Parathyroid adenoma (tissue), 2 donors: ENCODE measurements around the gene MMAB.

Source experiments
- H2AFZ ChIP-seq: fragments of 300-600 bp; sonication (generic); one replicate; pipeline ENCODE4 v1.7.0; 2017; ENCODE audit warnings: antibody characterized with exemption, mild to moderate bottlenecking
- H3K27ac ChIP-seq: fragments of 300-600 bp; sonication (generic); one replicate; pipeline ENCODE4 v1.7.0; 2017
- H3K27me3 ChIP-seq: fragments of 300-600 bp; sonication (generic); one replicate; pipeline ENCODE4 v1.7.0; 2017; ENCODE audit warnings: low read length; ENCODE audit not compliant: control insufficient read depth, insufficient read depth
- H3K36me3 ChIP-seq: fragments of 300-600 bp; sonication (generic); one replicate; pipeline ENCODE4 v1.7.0; 2017; ENCODE audit warnings: low read length; ENCODE audit not compliant: control insufficient read depth, insufficient read depth
- H3K4me1 ChIP-seq: fragments of 300-600 bp; sonication (generic); one replicate; pipeline ENCODE4 v1.7.0; 2017; ENCODE audit warnings: control low read depth
- H3K4me2 ChIP-seq: fragments of 300-600 bp; sonication (generic); one replicate; pipeline ENCODE4 v1.7.0; 2017; ENCODE audit warnings: low read length
- H3K4me3 ChIP-seq: fragments of 300-600 bp; sonication (generic); one replicate; pipeline ENCODE4 v1.7.0; 2017; ENCODE audit warnings: low read depth, low read length
- H3K79me2 ChIP-seq: fragments of 300-600 bp; sonication (generic); one replicate; pipeline ENCODE4 v1.7.0; 2017; ENCODE audit warnings: control low read depth
- H3K9ac ChIP-seq: fragments of 300-600 bp; sonication (generic); one replicate; pipeline ENCODE4 v1.7.0; 2017; ENCODE audit warnings: mild to moderate bottlenecking
- H3K9me3 ChIP-seq: fragments of 300-600 bp; sonication (generic); one replicate; pipeline ENCODE4 v1.7.0; 2017; ENCODE audit warnings: low read length; ENCODE audit not compliant: control insufficient read depth
- TF ChIP-seq, protein P1 (sequence below): fragments of 300-600 bp; sonication (generic); IDR thresholded peaks from one replicate; pipeline ENCODE4 v1.7.0; 2017; ENCODE audit warnings: antibody characterized with exemption, mild to moderate bottlenecking
- donor health status: primary hyperparathyroidism.

The MMAB gene

DNA sequence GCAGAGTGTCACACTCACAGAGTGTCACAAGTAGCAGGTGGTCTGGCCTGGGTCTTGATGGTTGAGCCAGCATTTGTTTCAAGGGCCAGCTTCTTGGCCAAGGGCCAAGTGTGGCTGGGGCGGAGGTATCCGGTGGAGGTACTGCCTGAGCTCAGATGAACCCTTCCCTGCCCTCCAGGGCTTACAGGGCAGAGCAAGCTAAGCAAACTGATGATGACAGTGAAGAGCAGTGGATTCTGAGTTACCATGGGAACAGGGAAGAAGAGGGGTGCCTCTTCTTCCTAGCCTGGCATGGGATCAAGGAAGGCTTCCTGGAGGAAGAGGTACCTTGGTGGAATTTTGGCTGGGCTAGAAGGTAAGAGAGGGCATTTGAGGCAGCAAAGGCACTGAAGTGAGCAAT, 36.0 kb upstream of the MMAB start:
- H3K36me3 ChIP-seq: no peaks in the 10 kb centered on the region
- H3K9me3 ChIP-seq: no peaks in the 10 kb centered on the region
- TF ChIP-seq, protein P1, sequence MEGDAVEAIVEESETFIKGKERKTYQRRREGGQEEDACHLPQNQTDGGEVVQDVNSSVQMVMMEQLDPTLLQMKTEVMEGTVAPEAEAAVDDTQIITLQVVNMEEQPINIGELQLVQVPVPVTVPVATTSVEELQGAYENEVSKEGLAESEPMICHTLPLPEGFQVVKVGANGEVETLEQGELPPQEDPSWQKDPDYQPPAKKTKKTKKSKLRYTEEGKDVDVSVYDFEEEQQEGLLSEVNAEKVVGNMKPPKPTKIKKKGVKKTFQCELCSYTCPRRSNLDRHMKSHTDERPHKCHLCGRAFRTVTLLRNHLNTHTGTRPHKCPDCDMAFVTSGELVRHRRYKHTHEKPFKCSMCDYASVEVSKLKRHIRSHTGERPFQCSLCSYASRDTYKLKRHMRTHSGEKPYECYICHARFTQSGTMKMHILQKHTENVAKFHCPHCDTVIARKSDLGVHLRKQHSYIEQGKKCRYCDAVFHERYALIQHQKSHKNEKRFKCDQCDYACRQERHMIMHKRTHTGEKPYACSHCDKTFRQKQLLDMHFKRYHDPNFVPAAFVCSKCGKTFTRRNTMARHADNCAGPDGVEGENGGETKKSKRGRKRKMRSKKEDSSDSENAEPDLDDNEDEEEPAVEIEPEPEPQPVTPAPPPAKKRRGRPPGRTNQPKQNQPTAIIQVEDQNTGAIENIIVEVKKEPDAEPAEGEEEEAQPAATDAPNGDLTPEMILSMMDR: no peak
- no peak overlapping the region for H3K9ac ChIP-seq
- no peak overlapping the region for H3K4me2 ChIP-seq
- H3K4me3 ChIP-seq: no peak overlapping the region
- H3K79me2 ChIP-seq: no peaks in the 10 kb centered on the region
- peaks cover 9% of the 10 kb centered on the region for H3K4me1 ChIP-seq
- H3K27me3 ChIP-seq: no peaks in the 10 kb centered on the region
- no peak overlapping the region for H2AFZ ChIP-seq
- no peak overlapping the region for H3K27ac ChIP-seq

DNA sequence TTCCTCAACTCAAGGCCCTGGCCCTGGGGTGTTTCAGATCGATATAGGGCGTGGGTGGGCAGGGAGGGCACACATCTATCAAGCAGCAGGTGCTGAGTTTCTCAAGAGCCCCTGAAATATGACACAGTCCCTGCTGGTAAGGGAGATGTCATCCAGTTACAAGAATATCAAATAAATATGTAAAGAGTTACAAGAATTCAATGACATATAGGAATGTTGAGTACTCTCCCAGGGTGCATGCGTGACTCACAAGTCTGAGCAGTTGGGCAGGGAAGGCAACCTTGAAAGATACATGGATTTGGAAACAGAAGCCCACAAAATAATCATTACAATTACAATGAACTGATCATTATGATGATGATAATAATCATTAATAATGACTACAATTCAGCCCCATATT, 35.5 kb upstream of the MMAB start:
- TF ChIP-seq, protein P1: no peak
- Histone ChIP-seq H3K4me3 (no peak overlapping the region), H3K27me3 (no peaks in the 10 kb centered on the region), H2AFZ (no peak overlapping the region), H3K79me2 (no peaks in the 10 kb centered on the region), H3K36me3 (no peaks in the 10 kb centered on the region), H3K9ac (no peak overlapping the region), H3K9me3 (no peaks in the 10 kb centered on the region), H3K27ac (no peak overlapping the region), H3K4me2 (no peak overlapping the region), H3K4me1 (peaks cover 9% of the 10 kb centered on the region)

DNA sequence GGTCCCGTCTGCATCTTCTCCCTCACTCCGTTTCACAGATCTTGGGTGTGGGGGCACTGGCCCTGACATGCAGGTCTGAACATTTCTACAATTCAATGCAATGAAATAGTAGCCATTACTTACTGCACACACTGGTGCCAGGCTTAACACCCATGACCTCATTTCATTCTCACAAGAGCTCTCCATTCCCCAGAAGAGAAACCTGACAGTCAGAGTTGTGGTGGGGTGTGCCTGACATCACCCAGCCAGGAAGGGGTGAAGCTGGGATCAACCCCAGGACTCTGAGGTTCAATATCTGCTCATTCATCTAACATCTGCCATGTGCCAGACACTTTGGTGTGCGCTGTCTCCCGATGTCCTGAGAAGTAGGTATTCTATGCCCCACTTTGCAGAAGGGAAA, 35.0 kb upstream of the MMAB start:
- no peak overlapping the region for H3K9ac ChIP-seq
- TF ChIP-seq, protein P1: no peak
- H3K4me3 ChIP-seq: no peak overlapping the region
- no peak overlapping the region for H2AFZ ChIP-seq
- no peaks in the 10 kb centered on the region for H3K9me3 ChIP-seq
- no peaks in the 10 kb centered on the region for H3K79me2 ChIP-seq
- no peaks in the 10 kb centered on the region for H3K36me3 ChIP-seq
- H3K27me3 ChIP-seq: no peaks in the 10 kb centered on the region
- H3K27ac ChIP-seq: no peak overlapping the region
- no peak overlapping the region for H3K4me2 ChIP-seq
- H3K4me1 ChIP-seq: peaks cover 9% of the 10 kb centered on the region

DNA sequence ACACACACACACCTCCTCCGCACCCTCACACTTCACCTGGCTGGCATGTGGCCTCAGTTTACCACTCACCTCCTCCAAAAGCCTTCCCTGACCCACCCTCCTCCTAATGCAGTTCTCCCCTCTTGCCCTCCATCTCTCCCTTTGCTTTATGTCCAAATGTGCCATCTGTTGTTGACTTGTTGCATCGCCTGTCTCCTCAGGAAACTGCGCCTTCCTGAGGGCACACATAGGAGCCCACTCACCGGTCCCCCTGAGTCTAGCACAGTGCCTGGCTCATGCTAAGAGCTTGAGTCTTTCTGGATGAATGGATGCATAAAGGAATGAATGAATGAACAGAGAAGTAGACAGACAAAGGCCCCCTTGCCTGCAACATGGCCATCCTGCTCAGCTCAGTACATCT, 34.3 kb upstream of the MMAB start:
- Histone ChIP-seq H3K36me3 (no peaks in the 10 kb centered on the region), H3K4me3 (no peak overlapping the region), H3K27me3 (no peaks in the 10 kb centered on the region), H3K79me2 (no peaks in the 10 kb centered on the region), H2AFZ (no peak overlapping the region), H3K4me2 (no peak overlapping the region), H3K9ac (no peak overlapping the region), H3K27ac (no peak overlapping the region), H3K4me1 (peaks cover 9% of the 10 kb centered on the region), H3K9me3 (no peaks in the 10 kb centered on the region)
- TF ChIP-seq, protein P1: no peak

DNA sequence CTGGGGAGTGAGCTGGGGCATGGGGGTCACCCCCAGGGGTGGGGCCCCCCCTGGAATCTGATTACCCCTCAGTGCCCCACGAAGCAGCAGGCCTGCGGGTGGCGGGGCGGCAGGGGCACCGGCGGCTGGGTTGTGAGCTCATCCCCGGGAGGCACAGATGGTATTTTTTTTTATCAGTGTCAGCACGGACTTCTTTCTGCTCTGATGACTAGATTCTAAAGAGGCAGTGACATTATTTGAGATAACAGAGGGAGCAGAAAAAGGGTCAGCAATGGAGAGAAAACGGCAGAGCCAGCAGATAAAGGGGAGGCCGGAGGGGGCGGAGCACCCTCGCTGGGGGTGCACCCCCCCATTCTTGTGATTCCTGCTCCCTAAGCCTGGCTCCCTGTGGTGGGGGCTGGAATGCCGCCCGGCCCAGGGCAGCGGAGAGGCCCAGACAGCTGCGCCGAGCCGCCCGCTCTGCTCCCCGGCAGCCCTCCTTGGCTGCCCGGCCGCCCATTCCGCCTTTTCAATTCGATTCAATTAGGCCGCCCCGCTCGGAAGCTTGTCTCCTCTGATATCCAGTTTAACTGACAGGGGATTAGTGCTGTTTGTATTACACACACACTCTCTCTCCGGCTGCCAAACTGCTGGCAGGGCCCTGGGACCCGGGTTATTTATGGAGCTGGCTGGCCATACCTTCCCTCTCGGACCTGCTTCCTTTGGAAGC, 33.2 kb upstream of the MMAB start:
- H3K27me3 ChIP-seq: no peaks in the 10 kb centered on the region
- no peaks in the 10 kb centered on the region for H3K79me2 ChIP-seq
- H3K9me3 ChIP-seq: no peaks in the 10 kb centered on the region
- H3K4me1 ChIP-seq: peaks cover 9% of the 10 kb centered on the region
- no peak overlapping the region for H3K4me3 ChIP-seq
- peak overlapping the region; percentile 88 for H2AFZ ChIP-seq
- TF ChIP-seq, protein P1: no peak
- no peaks in the 10 kb centered on the region for H3K36me3 ChIP-seq
- H3K9ac ChIP-seq: no peak overlapping the region
- no peak overlapping the region for H3K4me2 ChIP-seq
- H3K27ac ChIP-seq: peak overlapping the region; percentile 56
